Measurements from ENCODE around the gene CLCN5. TPM values are rescaled to one million over a fixed set of nuclear protein-coding genes. Genes with fewer than 3 reads are reported as not detected.
"Not testable (repeated sequence)": the region's sequence is repeated elsewhere in the genome, so short reads cannot be mapped to it uniquely, and the experiment has no call there.

The CLCN5 gene
- total RNA-seq, 1 experiment from 2014 or later = 60.7 TPM

GRCh38 chrX:49995795-49996455 lies 73.5 kb downstream of the CLCN5 start:
- peak overlapping the region; percentile 86 for H3K27ac ChIP-seq
- peak; percentile 13 to 58 for DNase-seq

GRCh38 chrX:49996474-49996873 lies 74.1 kb downstream of the CLCN5 start:
- Histone ChIP-seq H3K27me3 (no peaks in the 10 kb centered on the region), H3K36me3 (0 out of 2 replicates have a peak, but pooled peaks cover 3% of the 10 kb centered on the region), H3K4me3 (no peak overlapping the region), H3K27ac (peak overlapping the region; percentile 86), H3K4me1 (peaks cover 42% of the 10 kb centered on the region), H3K9me3 (replicated peaks) (no peaks in the 10 kb centered on the region)
- DNase-seq = no peak

More at GRCh38 chrX:49995795-49996455, 73.5 kb downstream of the CLCN5 start:
- H3K27me3 ChIP-seq = no peaks in the 10 kb centered on the region
- H3K4me3 ChIP-seq = no peak overlapping the region
- 0 out of 2 replicates have a peak, but pooled peaks cover 3% of the 10 kb centered on the region for H3K36me3 ChIP-seq
- peaks cover 42% of the 10 kb centered on the region for H3K4me1 ChIP-seq
- no peaks in the 10 kb centered on the region for H3K9me3 ChIP-seq (replicated peaks)

- peaks cover 25% of the 10 kb centered on the region for H3K4me1 ChIP-seq
- DNase-seq = no peak
- H3K36me3 ChIP-seq = 0 out of 2 replicates have a peak, but pooled peaks cover 3% of the 10 kb centered on the region
- H3K4me3 ChIP-seq = no peak overlapping the region
- no peak overlapping the region for H3K27ac ChIP-seq
- H3K9me3 ChIP-seq (replicated peaks) = no peaks in the 10 kb centered on the region
- no peaks in the 10 kb centered on the region for H3K27me3 ChIP-seq
These were observed 76.7 kb downstream of the CLCN5 start for GRCh38 chrX:49999087-49999486.

GRCh38 chrX:50000937-50001542 lies 78.6 kb downstream of the CLCN5 start:
- Histone ChIP-seq H3K4me1 (peaks cover 7% of the 10 kb centered on the region), H3K27me3 (no peaks in the 10 kb centered on the region), H3K4me3 (no peak overlapping the region), H3K27ac (no peak overlapping the region), H3K36me3 (0 out of 2 replicates have a peak, but pooled peaks cover 3% of the 10 kb centered on the region), H3K9me3 (replicated peaks) (no peaks in the 10 kb centered on the region)
- no peak for DNase-seq

- no peaks in the 10 kb centered on the region for H3K36me3 ChIP-seq
- no peaks in the 10 kb centered on the region for H3K9me3 ChIP-seq (replicated peaks)
- no peaks in the 10 kb centered on the region for H3K4me1 ChIP-seq
- H3K4me3 ChIP-seq = no peak overlapping the region
- no peaks in the 10 kb centered on the region for H3K27me3 ChIP-seq
- H3K27ac ChIP-seq = no peak overlapping the region
- DNase-seq = no peak
These were observed 79.8 kb downstream of the CLCN5 start for GRCh38 chrX:50002067-50002714.

- H3K4me1 ChIP-seq = no peaks in the 10 kb centered on the region
- H3K9me3 ChIP-seq (replicated peaks) = no peaks in the 10 kb centered on the region
These were observed 81.1 kb downstream of the CLCN5 start for GRCh38 chrX:50003467-50003866.

GRCh38 chrX:50003927-50004326 lies 81.5 kb downstream of the CLCN5 start:
- Histone ChIP-seq H3K4me3 (no peak overlapping the region), H3K27ac (no peak overlapping the region), H3K4me1 (no peaks in the 10 kb centered on the region), H3K27me3 (no peaks in the 10 kb centered on the region), H3K36me3 (no peaks in the 10 kb centered on the region), H3K9me3 (replicated peaks) (no peaks in the 10 kb centered on the region)
- no peak for DNase-seq

More at GRCh38 chrX:50003467-50003866, 81.1 kb downstream of the CLCN5 start:
- DNase-seq = no peak
- Histone ChIP-seq H3K36me3 (no peaks in the 10 kb centered on the region), H3K27ac (no peak overlapping the region), H3K4me3 (no peak overlapping the region), H3K27me3 (no peaks in the 10 kb centered on the region)

GRCh38 chrX:50025591-50025990 lies 103.2 kb downstream of the CLCN5 start:
- H3K4me3 ChIP-seq; H3K27ac ChIP-seq; H3K36me3 ChIP-seq; DNase-seq; H3K4me1 ChIP-seq; H3K27me3 ChIP-seq; H3K9me3 ChIP-seq (replicated peaks): not testable (repeated sequence)

GRCh38 chrX:50035126-50035525 lies 112.7 kb downstream of the CLCN5 start:
- DNase-seq = no peak
- H3K36me3 ChIP-seq = no peaks in the 10 kb centered on the region
- H3K4me3 ChIP-seq = no peak overlapping the region
- no peaks in the 10 kb centered on the region for H3K27me3 ChIP-seq
- no peaks in the 10 kb centered on the region for H3K4me1 ChIP-seq
- H3K27ac ChIP-seq = no peak overlapping the region
- H3K9me3 ChIP-seq (replicated peaks) = no peaks in the 10 kb centered on the region

GRCh38 chrX:50036426-50036825 lies 114.0 kb downstream of the CLCN5 start:
- no peaks in the 10 kb centered on the region for H3K4me1 ChIP-seq
- no peaks in the 10 kb centered on the region for H3K27me3 ChIP-seq
- DNase-seq = no peak
- no peak overlapping the region for H3K27ac ChIP-seq
- no peaks in the 10 kb centered on the region for H3K36me3 ChIP-seq
- no peaks in the 10 kb centered on the region for H3K9me3 ChIP-seq (replicated peaks)
- H3K4me3 ChIP-seq = no peak overlapping the region

- H3K36me3 ChIP-seq = peaks cover 2% of the 10 kb centered on the region; the same call in 1 of the 2 replicates
- H3K9me3 ChIP-seq (replicated peaks) = no peaks in the 10 kb centered on the region
- H3K4me1 ChIP-seq = no peaks in the 10 kb centered on the region
- H3K4me3 ChIP-seq = no peak overlapping the region
- no peak overlapping the region for H3K27ac ChIP-seq
- no peak for DNase-seq
- no peaks in the 10 kb centered on the region for H3K27me3 ChIP-seq
These were observed 123.4 kb downstream of the CLCN5 start for GRCh38 chrX:50045823-50046222.

GRCh38 chrX:50049228-50049627 lies 126.8 kb downstream of the CLCN5 start:
- no peak overlapping the region for H3K27ac ChIP-seq
- no peaks in the 10 kb centered on the region for H3K27me3 ChIP-seq
- H3K4me1 ChIP-seq = no peaks in the 10 kb centered on the region
- no peak overlapping the region for H3K4me3 ChIP-seq
- no peak for DNase-seq
- H3K9me3 ChIP-seq (replicated peaks) = no peaks in the 10 kb centered on the region
- H3K36me3 ChIP-seq = no peaks in the 10 kb centered on the region

GRCh38 chrX:50054147-50054546 lies 131.8 kb downstream of the CLCN5 start:
- no peaks in the 10 kb centered on the region for H3K27me3 ChIP-seq
- no peak overlapping the region for H3K27ac ChIP-seq
- H3K36me3 ChIP-seq = no peaks in the 10 kb centered on the region; the same call in 1 of the 2 replicates
- H3K4me3 ChIP-seq = no peak overlapping the region
- H3K4me1 ChIP-seq = no peaks in the 10 kb centered on the region
- no peaks in the 10 kb centered on the region for H3K9me3 ChIP-seq (replicated peaks)
- DNase-seq = no peak

GRCh38 chrX:50066318-50066937 lies 144.0 kb downstream of the CLCN5 start:
- H3K4me3 ChIP-seq = no peak overlapping the region
- H3K9me3 ChIP-seq (replicated peaks) = no peaks in the 10 kb centered on the region
- H3K27ac ChIP-seq = no peak overlapping the region
- H3K27me3 ChIP-seq = no peaks in the 10 kb centered on the region
- H3K36me3 ChIP-seq = peaks cover 9% of the 10 kb centered on the region; the same call in 1 of the 2 replicates
- 0 out of 2 replicates have a peak, but pooled peaks cover 2% of the 10 kb centered on the region for H3K4me1 ChIP-seq
- no peak for DNase-seq
